H9 (cell line): ENCODE results near the gene NTF3. TPM values are rescaled to one million over a fixed set of nuclear protein-coding genes. Genes with fewer than 3 reads are reported as not detected.

ENCODE experiments used
- DNase-seq: peaks from one replicate; pipeline ENCODE4 v3.0.0-alpha.2; 2017
- H2AFZ ChIP-seq: one replicate; pipeline ENCODE4 v1.6.1; 2013; ENCODE audit warnings: mild to moderate bottlenecking, low read length, control low read depth, moderate library complexity
- H2AK5ac ChIP-seq: 2 replicates; pipeline ENCODE4 v1.6.1; 2013; ENCODE audit warnings: low read length, control low read depth, mixed read lengths; ENCODE audit not compliant: insufficient read length
- H2BK120ac ChIP-seq: one replicate; pipeline ENCODE4 v1.6.1; 2013; ENCODE audit warnings: low read depth, mild to moderate bottlenecking, low read length, control low read depth, inconsistent platforms; ENCODE audit not compliant: poor library complexity, severe bottlenecking
- H2BK12ac ChIP-seq: 2 replicates; pipeline ENCODE4 v1.6.1; 2013; ENCODE audit warnings: low read length, control low read depth, mixed read lengths, low read depth; ENCODE audit not compliant: insufficient read length
- H2BK15ac ChIP-seq: 2 replicates; pipeline ENCODE4 v1.6.1; 2013; ENCODE audit warnings: low read depth, low read length, control low read depth
- H2BK20ac ChIP-seq: one replicate; pipeline ENCODE4 v1.6.1; 2013; ENCODE audit warnings: low read depth, mild to moderate bottlenecking, low read length, control low read depth, inconsistent platforms; ENCODE audit not compliant: poor library complexity, severe bottlenecking
- H2BK5ac ChIP-seq: 2 replicates; pipeline ENCODE4 v1.6.1; 2013; ENCODE audit warnings: low read length, control low read depth, mixed read lengths; ENCODE audit not compliant: insufficient read length
- H3K14ac ChIP-seq: 2 replicates; pipeline ENCODE4 v1.6.1; 2013; ENCODE audit warnings: low read length, control low read depth; ENCODE audit not compliant: insufficient read depth
- H3K18ac ChIP-seq: 2 replicates; pipeline ENCODE4 v1.6.1; 2013; ENCODE audit warnings: low read depth, mild to moderate bottlenecking, mixed read lengths, low read length, control low read depth; ENCODE audit not compliant: insufficient read length
- H3K23ac ChIP-seq: 2 replicates; pipeline ENCODE4 v1.6.1; 2013; ENCODE audit warnings: low read length, control low read depth, mixed read lengths, low read depth; ENCODE audit not compliant: insufficient read length
- H3K23me2 ChIP-seq: 2 replicates; pipeline ENCODE4 v1.6.1; 2013; ENCODE audit warnings: low read depth, mild to moderate bottlenecking, mixed read lengths, low read length, control low read depth; ENCODE audit not compliant: insufficient read length, poor library complexity, severe bottlenecking
- H3K27ac ChIP-seq: 2 replicates; pipeline ENCODE4 v1.5.1; 2013; ENCODE audit warnings: low read length, control low read depth, mixed read lengths, low read depth; ENCODE audit not compliant: insufficient read length
- H3K27me3 ChIP-seq: 2 replicates; pipeline ENCODE4 v1.6.1; 2013; ENCODE audit warnings: low read length, control low read depth, inconsistent platforms; ENCODE audit not compliant: insufficient read depth
- H3K4ac ChIP-seq: 2 replicates; pipeline ENCODE4 v1.6.1; 2013; ENCODE audit warnings: low read depth, mild to moderate bottlenecking, control low read depth, inconsistent platforms, low read length, moderate library complexity
- H3K4me1 ChIP-seq: 2 replicates; pipeline ENCODE4 v1.6.1; 2013; ENCODE audit warnings: low read length, control low read depth, inconsistent platforms; ENCODE audit not compliant: insufficient read depth
- H3K4me2 ChIP-seq: 2 replicates; pipeline ENCODE4 v1.6.1; 2013; ENCODE audit warnings: low read length, control low read depth, mixed read lengths; ENCODE audit not compliant: insufficient read length, insufficient read depth
- H3K56ac ChIP-seq: 2 replicates; pipeline ENCODE4 v1.6.1; 2013; ENCODE audit warnings: low read depth, mild to moderate bottlenecking, mixed read lengths, low read length, control low read depth; ENCODE audit not compliant: insufficient read length
- H3K79me1 ChIP-seq: 2 replicates; pipeline ENCODE4 v1.6.1; 2013; ENCODE audit warnings: low read depth, mild to moderate bottlenecking, moderate library complexity, low read length, control low read depth, inconsistent platforms; ENCODE audit not compliant: insufficient read depth, poor library complexity, severe bottlenecking
- H3K79me2 ChIP-seq: 2 replicates; pipeline ENCODE4 v1.6.1; 2013; ENCODE audit warnings: low read length, control low read depth, inconsistent platforms; ENCODE audit not compliant: insufficient read depth
- H3K9ac ChIP-seq: 2 replicates; pipeline ENCODE4 v1.6.1; 2013; ENCODE audit warnings: low read length, control low read depth, mixed read lengths; ENCODE audit not compliant: insufficient read length; ENCODE audit errors: extremely low read depth
- H3K9me3 ChIP-seq: one replicate; pipeline ENCODE4 v1.6.1; 2013; ENCODE audit warnings: low read depth, low read length, inconsistent platforms; ENCODE audit not compliant: control insufficient read depth
- H3T11ph ChIP-seq: one replicate; pipeline ENCODE4 v1.6.1; 2013; ENCODE audit warnings: mild to moderate bottlenecking, low read length, control low read depth, inconsistent platforms
- H4K20me1 ChIP-seq: one replicate; pipeline ENCODE4 v1.6.1; 2013; ENCODE audit not compliant: control insufficient read depth, insufficient read length, insufficient read depth
- H4K5ac ChIP-seq: 2 replicates; pipeline ENCODE4 v1.6.1; 2013; ENCODE audit warnings: low read depth, mild to moderate bottlenecking, mixed read lengths, low read length, control low read depth; ENCODE audit not compliant: insufficient read length
- H4K8ac ChIP-seq: replicated peaks from 2 replicates; pipeline ENCODE4 v1.6.1; 2013; ENCODE audit warnings: low read length, control low read depth, mixed read lengths, low read depth; ENCODE audit not compliant: insufficient read length
- H4K91ac ChIP-seq: 2 replicates; pipeline ENCODE4 v1.6.1; 2013; ENCODE audit warnings: low read depth, mild to moderate bottlenecking, moderate library complexity, mixed read lengths, low read length, control low read depth; ENCODE audit not compliant: insufficient read length
- H3K27ac Mint-ChIP-seq, 3 experiments: 2 replicates in 2 of 3; 3 replicates in 1 of 3; pipeline ENCODE4 v1.8.0; 2020 to 2021; ENCODE audit warnings: mixed read lengths in 3 of 3, mild to moderate bottlenecking in 1 of 3, moderate library complexity in 1 of 3
- H3K27me3 Mint-ChIP-seq: 2 replicates; pipeline ENCODE4 v1.8.0; 2021; ENCODE audit warnings: low read depth, mild to moderate bottlenecking, moderate library complexity, mixed read lengths
- H3K36me3 Mint-ChIP-seq, 3 experiments: 2 replicates in 2 of 3; 3 replicates in 1 of 3; pipeline ENCODE4 v1.8.0; 2020 to 2021; ENCODE audit warnings: low read depth in 3 of 3, mixed read lengths in 3 of 3; ENCODE audit not compliant: insufficient read depth in 1 of 3
- H3K4me1 Mint-ChIP-seq, 2 experiments: 2 replicates each; pipeline ENCODE4 v1.8.0; 2020; ENCODE audit warnings: mixed read lengths in 2 of 2
- H3K4me3 Mint-ChIP-seq, 2 experiments: 2 replicates in 1 of 2; 3 replicates in 1 of 2; pipeline ENCODE4 v1.8.0; 2020 to 2021; ENCODE audit warnings: mild to moderate bottlenecking in 2 of 2, mixed read lengths in 2 of 2, moderate library complexity in 1 of 2
- H3K9me3 Mint-ChIP-seq, 2 experiments: 2 replicates in 1 of 2; 3 replicates in 1 of 2; pipeline ENCODE4 v1.8.0; 2020; ENCODE audit warnings: mild to moderate bottlenecking in 2 of 2, mixed read lengths in 2 of 2, moderate library complexity in 1 of 2
- CTCF ChIP-seq: fragments of 200-600 bp; sonication (generic); conservative IDR thresholded peaks from 3 replicates; pipeline ENCODE4 v1.8.0; 2021; ENCODE audit warnings: antibody characterized with exemption, mild to moderate bottlenecking
- WGBS: extraction: QIAGEN DNeasy Blood & Tissue Kit; methylation state at CpG from one replicate; pipeline ENCODE4 v1.1.7; 2013; ENCODE audit warnings: missing lambda C conversion rate, low lambda C conversion rate, mixed read lengths; ENCODE audit not compliant: insufficient read length; ENCODE audit errors: extremely low coverage; 5-methylcytosine and 5-hydroxymethylcytosine counted together
- total RNA-seq: library from RNA; stranded (reverse); gene quantifications from 2 replicates; pipeline ENCODE4 v1.2.1, GENCODE V29; 2021

Gene NTF3
- total RNA-seq, 1 experiment from 2014 or later: 0.48 TPM

GRCh38 chr12:5428332-5429221 lies 3.3 kb upstream of the NTF3 start:
- H3K56ac ChIP-seq: no peak overlapping the region
- no peaks in the 10 kb centered on the region for H3K9me3 ChIP-seq
- no peaks in the 10 kb centered on the region; the same call in 1 of the 2 replicates for H3K4me1 ChIP-seq
- no peaks in the 10 kb centered on the region for H3K79me1 ChIP-seq
- no peak overlapping the region for H2BK5ac ChIP-seq
- H2AK5ac ChIP-seq: no peak overlapping the region
- Mint-ChIP-seq H3K4me3 (peak overlapping the region; percentile 43 to 55), H3K27ac (no peak overlapping the region), H3K27me3 (peaks cover 12% of the 10 kb centered on the region), H3K4me1 (peaks cover 44 to 48% of the 10 kb centered on the region in 2 experiments), H3K9me3 (no peaks in the 10 kb centered on the region; a peak in 1 of 5 replicates), H3K36me3 (no peaks in the 10 kb centered on the region)
- H3K14ac ChIP-seq: no peak overlapping the region
- peak; percentile 71 for TF ChIP-seq CTCF
- no peak overlapping the region for H2BK12ac ChIP-seq
- H4K8ac ChIP-seq: no peak overlapping the region
- H3K79me2 ChIP-seq: no peaks in the 10 kb centered on the region
- peak; percentile 77 for DNase-seq
- WGBS: no CpG with 5 or more reads among the region's 14 CpGs
- H3K27me3 ChIP-seq: peaks cover 23% of the 10 kb centered on the region; the same call in 1 of the 2 replicates
- no peak overlapping the region for H2BK15ac ChIP-seq
- H3T11ph ChIP-seq: no peak overlapping the region
- no peaks in the 10 kb centered on the region for H4K20me1 ChIP-seq
- H3K27ac ChIP-seq: no peak overlapping the region
- peaks cover 34% of the 10 kb centered on the region for H3K23me2 ChIP-seq
- H3K4ac ChIP-seq: no peak overlapping the region
- H3K4me2 ChIP-seq: peak overlapping the region; percentile 38
- H4K91ac ChIP-seq: no peak overlapping the region
- no peak overlapping the region for H3K9ac ChIP-seq
- H3K18ac ChIP-seq: no peak overlapping the region
- no peak overlapping the region for H2BK20ac ChIP-seq
- H4K5ac ChIP-seq: no peak overlapping the region
- H2AFZ ChIP-seq: peak overlapping the region; percentile 25
- no peak overlapping the region for H2BK120ac ChIP-seq
- H3K23ac ChIP-seq: no peak overlapping the region
